ENCODE data around the gene MAPKAPK5.
"Not testable (repeated sequence)": the region's sequence is repeated elsewhere in the genome, so short reads cannot be mapped to it uniquely, and the experiment has no call there.

The MAPKAPK5 gene

DNA sequence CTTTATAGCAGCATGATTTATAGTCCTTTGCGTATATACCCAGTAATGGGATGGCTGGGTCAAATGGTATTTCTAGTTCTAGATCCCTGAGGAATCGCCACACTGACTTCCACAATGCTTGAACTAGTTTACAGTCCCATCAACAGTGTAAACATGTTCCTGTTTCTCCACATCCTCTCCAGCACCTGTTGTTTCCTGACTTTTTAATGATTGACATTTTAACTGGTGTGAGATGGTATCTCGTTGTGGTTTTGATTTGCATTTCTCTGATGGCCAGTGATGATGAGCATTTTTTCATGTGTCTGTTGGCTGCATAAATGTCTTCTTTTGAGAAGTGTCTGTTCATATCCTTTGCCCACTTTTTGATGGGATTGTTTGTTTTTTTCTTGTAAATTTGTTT lies 12.4 kb upstream of the MAPKAPK5 start:
- not testable (repeated sequence) for DNase-seq

DNA sequence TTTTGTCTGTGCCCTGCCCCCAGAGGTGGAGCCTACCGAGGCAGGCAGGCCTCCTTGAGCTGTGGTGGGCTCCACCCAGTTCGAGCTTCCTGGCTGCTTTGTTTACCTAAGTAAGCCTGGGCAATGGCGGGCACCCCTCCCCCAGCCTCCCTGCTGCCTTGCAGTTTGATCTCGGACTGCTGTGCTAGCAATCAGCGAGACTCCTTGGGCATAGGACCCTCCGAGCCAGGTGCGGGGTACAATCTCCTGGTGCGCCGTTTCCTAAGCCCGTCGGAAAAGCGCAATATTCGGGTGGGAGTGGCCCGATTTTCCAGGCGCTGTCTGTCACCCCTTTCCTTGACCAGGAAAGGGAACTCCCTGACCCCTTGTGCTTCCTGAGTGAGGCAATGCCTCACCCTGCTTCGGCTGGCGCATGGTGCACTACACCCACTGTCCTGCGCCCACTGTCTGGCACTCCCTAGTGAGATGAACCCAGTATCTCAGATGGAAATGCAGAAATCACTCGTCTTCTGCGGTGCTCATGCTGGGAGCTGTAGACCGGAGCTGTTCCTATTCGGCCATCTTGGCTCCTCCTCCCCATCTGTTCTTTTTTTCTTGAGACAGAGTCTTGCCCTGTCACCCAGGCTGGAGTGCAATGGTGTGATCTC lies 7.2 kb upstream of the MAPKAPK5 start:
- DNase-seq: not testable (repeated sequence)

DNA sequence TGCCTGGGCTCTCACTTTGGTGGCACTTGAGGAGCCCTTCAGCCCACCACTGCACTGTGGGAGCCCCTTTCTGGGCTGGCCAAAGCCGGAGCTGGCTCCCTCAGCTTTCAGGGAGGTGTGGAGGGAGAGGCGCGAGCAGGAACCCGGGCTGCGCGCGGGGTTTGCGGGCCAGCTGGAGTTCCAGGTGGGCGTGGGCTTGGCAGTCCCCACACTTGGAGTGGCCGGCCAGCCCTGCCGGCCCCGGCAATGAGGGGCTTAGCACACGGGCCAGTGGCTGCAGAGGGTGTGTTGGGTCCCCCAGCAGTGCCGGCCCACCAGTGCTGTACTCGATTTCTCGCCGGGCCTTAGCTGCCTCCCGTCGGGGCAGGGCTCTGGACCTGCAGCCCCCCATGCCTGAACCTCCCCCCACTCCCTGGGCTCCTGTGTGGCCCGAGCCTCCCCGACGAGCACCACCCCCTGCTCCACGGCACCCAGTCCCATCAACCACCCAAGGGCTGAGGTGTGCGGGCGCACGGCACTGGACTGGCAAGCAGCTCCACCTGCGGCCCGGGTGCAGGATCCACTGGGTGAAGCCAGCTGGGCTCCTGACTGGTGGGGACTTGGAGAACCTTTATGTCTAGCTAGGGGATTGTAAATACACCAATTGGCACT lies 6.4 kb upstream of the MAPKAPK5 start:
- DNase-seq: not testable (repeated sequence)

DNA sequence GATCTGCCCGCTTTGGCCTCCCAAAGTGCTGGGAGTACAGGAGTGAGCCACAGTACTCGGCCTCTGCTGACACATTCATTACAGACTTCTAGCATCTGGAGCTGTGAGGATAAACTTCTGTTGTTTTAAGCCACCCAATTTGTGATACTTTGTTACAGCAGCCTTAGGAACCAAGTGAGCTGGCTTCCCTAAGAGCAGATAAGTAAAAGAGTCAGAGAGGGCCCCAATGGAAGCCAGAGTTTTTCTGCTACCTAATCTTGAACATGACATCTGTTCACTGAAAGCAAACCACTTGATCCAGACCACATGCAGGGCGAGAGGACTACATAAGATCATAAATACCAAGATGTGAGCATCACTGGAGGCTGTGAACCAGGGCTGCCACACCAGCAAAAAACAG lies 3.7 kb upstream of the MAPKAPK5 start:
- DNase-seq: no peak

DNA sequence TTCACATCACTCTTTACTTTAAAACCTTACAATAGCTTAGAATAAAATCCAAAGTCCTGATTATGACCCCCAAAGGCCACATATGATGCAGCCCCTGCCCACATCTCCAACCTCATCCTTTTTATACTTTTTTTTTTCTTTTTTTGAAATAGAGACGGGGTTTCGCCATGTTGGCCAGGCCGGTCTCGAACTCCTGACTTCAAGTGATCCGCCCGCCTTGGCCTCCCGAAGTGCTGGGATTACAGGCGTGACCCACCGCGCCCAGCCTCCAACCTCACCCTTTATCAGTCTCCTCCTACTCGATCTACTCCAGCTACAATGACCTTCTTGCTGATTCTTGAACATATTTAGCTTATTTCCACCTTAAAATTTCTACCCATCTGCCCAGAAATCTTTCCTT lies 1.2 kb upstream of the MAPKAPK5 start:
- DNase-seq: peak in 1 of 2 donors; percentile 11

DNA sequence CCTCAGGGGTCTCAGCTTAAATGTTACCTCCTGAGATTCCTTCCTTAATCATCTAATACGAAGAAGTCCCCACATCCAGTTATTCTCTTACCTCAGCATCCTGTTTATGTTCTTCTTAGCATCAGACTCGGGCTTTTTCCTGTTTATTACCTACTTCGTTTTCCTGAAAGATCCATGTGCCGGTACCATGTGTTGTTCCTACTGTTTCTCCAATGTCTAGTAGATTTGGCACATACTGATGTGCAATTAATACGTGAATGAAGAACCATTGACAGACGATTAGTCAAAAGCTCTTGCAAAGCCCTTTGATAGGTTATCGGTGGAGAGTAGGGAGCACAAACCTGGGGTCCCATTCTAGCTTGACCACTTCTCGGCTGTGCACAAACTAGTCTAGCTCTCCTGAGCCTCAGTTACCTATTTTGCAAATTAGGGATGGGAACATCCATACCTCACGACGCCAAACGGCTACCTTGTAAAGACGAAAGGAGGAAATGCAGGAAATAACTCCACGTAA lies 735 bp upstream of the MAPKAPK5 start:
- DNase-seq: peak in 1 of 2 donors; percentile 5

DNA sequence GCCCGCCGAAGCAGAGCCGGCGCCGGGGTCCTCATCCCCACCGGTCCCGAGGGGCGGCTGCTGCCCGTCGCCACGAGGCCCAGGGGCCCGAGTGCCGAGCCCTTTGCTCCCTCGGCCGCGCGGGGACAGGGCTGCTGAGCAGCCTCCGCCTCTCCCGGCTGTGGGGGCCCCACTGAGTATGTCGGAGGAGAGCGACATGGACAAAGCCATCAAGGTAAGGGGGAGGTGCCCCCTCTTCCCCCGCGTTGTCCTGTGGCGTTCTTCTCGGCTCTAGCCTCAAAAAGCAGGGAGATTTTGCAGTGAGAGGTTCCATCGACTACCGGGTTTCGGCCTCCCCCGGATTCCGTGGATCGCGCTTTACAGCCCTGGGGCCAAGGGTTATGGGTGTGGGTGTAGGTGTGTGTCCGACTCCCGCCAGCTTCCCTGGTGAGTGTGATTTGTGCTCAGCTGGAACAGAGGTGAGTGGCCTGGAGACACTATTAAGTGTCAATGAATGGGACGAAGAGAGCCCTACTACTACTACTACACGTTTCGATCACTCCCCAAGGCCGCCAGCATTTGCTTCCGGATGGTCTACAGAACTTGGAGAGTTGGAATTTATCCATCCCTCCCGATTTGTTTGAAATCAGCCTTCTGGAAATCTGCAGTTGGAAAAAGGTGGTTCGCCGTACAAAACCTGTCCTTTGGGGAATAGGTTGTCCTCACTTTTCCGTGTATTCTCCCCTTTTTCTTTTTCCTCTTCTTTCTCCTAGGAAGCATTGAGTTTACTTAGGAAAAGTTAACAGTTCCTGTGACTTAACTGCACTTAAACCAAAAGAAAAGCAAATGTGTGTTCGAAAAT lies 748 bp downstream of the MAPKAPK5 start:
- peak; percentile 40 to 51 for DNase-seq

DNA sequence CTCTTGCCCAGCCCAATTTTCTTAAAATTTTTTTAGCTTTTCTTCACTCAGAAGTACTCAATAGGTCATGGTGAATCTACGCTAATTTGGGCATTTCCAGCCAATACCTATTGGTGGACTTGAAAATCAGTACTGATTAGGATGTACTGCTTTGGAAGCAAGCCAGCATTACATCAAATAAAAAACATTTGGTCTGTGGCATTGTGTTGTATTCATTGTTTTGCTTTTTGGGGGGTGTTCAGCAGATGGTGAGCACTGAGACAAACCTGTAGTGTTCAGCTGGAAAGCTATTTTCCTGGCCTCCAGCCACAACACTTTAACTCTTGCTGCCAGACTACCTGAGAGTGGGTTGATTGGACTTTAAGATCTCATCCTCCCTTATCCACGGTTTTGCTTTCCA lies 4.0 kb downstream of the MAPKAPK5 start:
- DNase-seq: no peak

DNA sequence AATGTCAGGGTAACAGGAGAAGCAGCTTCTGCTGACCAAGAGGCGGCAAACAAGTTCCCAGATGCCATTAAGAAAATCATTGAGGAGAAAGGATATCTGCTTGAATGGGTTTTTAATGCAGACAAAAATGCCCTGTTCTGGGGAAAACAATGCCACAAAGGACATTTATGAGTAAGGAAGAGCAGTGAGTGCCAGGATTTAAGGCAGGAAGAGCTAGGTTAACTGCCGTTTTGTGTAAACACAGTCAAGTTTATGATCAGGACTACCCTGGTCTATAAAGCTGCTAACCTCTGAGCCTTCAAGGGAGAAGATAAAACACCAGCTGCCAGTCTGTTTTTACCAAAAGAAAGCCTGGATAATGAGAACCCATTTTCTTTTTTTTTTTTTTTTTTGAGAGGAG lies 8.5 kb downstream of the MAPKAPK5 start:
- no peak for DNase-seq

DNA sequence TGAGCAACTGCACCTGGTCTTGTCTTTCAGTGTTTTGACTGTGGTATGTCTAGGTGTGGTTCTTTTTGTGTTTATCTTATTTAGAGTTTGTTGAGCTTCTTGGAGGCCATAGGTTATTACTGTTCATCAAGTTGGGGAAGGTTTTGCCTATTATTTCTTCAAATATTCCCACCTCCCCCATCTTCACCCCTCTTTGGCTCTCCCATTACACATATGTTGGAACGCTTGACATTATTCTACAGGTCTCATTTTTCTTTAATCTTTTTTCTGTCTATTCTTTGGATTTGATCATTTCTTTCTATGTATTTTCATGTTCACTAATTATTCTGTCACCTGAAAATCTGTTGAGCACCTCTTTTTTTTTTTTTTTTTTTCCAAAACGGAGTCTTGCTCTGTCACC lies 16.2 kb downstream of the MAPKAPK5 start:
- DNase-seq: no peak

DNA sequence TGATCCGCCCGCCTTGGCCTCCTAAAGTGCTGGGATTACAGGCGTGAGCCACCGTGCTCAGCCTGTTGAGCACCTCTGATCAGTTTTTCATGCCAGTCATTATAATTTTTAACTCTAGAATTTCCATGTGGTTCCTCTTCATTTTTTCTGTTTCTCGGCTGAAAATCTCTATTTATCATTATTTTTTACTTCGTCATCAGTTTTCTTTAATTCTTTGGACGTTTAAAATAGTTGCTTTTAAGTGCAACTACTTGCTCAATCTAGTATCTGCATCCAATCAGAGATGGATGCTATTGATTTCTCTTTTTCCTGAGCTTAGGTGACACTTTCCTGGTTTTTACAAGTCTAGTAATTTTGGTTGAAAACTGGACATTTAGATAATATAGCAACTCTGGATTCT lies 16.8 kb downstream of the MAPKAPK5 start:
- no peak for DNase-seq

DNA sequence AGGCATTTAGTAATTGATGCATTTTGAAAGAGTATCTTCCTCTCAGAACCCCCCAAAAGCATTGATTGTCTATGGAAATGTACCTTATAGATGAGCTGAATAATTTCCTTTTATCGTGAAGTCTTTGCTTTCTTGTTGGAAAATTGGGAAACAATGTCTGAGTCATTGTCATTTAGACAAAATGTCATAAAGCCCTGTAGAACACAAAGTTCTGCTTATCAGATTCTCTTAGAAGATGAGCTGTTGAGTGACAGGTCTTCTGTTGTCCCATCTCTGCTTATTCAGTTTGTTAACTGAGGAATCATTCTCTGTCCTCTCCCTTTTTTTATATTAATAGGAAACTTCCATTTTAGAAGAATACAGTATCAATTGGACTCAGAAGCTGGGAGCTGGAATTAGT lies 22.9 kb downstream of the MAPKAPK5 start:
- no peak for DNase-seq

DNA sequence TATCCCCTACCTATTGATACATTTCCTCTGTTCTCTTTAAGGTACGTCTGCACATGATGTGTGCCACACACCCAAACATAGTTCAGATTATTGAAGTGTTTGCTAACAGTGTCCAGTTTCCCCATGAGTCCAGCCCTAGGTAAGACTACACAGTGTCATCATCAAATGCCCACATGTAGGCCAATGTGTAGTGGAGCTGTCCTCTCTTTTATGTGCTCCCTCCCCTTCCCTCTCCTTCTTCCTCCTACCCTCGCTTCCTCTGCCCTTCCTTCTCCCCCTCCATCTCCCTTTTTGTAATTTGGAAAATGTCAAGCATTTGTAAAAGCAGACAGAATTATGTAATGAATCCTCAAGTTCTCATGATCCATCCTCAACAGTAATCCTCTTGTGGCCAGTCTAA lies 25.5 kb downstream of the MAPKAPK5 start:
- DNase-seq: no peak

DNA sequence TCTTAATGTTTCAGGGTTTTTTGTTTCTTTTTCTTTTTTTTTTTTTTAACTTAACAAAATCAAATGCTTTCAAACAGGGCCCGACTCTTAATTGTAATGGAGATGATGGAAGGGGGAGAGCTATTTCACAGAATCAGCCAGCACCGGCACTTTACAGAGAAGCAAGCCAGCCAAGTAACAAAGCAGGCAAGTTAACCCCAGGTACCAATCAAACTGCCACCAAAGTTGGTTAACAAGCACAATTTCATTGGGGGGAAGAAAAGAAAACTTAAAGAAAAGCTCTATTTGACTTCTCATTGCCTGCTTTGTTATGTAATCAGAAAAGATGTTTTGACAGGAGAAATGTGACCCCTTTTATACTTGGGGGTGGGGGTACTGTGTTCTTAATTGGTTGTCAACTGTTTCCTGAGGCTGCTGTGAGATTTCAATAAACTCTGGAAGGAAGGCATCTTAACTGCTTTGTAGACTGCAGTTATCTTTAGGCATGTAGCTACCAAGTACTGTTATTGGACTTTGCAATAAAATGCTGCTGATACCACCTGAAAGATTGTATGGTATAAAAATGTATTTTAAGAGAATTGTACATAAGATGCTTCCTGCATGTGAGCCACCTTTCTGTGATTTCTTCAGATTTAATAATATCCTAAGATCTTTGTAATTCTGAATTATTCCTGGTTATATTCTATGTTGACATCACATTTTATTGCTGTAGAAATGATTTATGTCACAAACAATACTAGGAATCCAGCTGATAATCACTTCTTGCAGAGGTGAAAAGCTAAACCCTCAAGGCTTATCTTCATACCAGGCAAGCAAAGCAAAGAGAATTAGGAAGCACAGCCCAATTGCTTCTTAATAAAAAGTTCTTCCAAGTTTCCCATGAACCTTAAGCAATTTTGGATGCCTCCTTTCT lies 26.9 kb downstream of the MAPKAPK5 start:
- DNase-seq: no peak

DNA sequence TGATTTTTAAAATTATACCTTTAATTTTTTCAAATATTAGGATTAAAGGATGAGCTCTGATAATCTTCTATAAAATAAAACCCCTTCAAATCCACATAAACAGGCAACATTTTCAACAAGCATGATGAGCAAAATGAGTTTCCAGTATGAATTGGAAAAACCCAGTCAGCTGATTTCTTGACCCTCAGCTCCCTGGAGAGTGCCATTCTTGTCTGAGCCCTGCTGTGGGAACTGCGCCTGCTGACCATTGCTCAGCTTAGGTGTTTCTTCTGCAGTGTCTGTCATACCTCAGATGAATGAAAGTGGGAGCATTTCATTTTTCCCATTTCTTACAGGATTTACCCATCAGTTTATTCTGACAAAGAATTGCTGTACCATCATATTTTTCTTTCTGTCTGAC lies 27.6 kb downstream of the MAPKAPK5 start:
- DNase-seq: no peak

DNA sequence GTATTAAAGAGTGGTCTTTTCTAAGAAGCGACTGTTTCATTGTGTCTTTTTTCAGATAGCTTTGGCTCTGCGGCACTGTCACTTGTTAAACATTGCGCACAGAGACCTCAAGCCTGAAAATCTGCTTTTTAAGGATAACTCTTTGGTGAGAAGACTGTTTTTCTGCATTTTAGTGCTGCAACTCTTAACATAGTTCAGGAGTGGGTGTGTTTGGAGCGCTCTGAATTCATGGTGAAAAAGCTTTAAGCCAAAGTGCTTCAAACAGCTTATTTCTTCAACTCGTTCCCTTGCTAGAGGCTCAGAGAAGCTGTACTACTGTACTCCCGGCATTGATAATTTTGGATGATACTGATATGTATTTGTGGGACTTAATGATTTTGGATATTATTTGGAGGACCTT lies 28.2 kb downstream of the MAPKAPK5 start:
- no peak for DNase-seq

DNA sequence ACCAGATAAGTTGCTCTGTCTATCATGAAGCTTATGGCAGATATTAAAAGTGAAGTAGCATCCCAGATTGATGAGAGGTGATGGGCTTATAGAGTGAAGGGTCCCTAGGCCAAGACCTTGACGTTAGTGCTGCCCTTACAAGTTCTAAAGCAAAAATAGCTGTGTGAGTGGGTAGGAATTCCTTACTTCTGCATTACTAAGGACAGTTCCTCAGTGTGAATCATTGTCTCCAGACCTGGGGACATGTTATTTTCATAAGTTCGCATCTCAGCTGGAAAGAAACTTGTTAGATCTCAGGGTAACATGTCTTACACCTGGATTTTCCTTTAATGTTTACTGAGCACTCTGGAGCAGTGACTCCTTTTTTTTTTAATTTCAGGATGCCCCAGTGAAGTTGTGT lies 28.7 kb downstream of the MAPKAPK5 start:
- DNase-seq: no peak

DNA sequence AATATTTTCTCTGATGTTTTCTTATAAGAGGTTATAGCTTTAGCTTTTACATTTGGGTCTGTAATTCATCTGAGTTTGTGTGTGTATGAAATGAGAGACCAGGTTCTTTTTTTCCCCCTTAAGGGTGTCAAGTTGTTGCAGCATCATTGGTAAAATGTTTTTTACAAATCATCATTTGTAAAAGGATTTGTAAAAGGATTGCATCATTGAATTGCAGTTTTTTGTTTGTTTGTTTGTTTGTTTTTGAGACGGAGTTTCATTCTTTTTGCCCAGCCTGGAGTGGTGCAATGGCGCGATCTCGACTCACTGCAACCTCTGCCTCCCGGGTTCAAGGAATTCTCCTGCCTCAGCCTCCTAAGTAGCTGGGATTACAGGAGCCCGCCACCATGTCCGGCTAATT lies 31.1 kb downstream of the MAPKAPK5 start:
- no peak for DNase-seq

DNA sequence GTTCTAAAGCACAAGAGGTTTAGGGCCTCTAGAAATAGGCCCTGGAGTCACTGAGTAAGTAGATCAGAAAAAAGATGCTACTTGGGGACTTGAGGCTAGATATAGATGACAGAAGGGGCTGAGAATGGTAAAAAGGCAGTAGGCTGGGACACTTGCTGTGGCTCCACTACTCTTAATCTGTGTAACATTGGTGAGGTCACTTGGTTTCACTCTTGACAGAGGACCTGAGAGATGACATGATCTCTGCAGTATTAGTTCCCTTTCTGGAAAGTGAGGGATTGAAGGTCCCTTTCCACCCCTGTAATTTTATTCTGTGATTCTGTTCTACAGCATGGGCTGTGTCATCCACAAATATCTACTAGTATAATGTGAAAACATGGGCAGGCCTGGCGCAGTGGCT lies 39.7 kb downstream of the MAPKAPK5 start:
- DNase-seq: no peak

DNA sequence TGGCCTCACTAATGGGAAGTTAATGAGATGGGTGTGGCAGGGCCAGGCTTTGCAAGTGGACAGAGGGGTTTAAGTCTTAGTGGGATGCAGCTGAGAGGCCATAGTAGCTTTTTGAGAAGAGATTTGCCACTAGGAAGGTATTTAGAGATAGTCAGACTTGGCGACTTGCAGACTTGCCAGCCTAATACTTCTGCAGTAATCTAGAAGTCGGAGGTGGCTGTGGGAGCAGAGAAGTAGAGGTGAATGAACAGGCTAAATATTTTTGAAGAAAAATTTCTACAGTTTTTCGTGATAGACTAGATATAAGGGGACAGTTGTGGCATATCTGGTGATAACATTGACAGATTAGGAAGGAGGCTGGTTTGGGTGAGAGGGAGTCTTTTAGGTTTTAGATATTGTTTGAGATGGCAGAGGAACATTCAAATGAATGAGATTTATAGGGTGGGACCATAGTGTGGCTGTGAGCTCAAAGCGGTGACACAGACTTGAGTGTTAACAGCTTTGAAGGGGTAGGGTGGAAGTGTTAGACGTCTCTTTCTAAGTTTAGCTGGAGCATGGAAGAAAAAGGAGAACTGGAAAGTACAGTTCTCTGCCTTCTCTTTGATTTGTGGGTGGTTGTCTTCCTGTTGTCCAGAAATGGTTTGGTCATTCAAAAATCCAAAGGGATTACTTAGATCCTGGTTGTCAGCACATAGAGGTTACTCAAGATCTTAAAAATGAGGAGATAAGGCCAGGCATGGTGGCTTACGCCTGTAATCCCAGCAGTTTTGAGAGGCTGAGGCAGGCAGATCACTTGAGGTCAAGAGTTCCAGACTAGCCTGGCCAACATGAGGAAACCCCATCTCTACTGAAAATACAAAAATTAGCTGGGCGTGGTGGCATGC lies 44.9 kb downstream of the MAPKAPK5 start:
- DNase-seq: no peak

DNA sequence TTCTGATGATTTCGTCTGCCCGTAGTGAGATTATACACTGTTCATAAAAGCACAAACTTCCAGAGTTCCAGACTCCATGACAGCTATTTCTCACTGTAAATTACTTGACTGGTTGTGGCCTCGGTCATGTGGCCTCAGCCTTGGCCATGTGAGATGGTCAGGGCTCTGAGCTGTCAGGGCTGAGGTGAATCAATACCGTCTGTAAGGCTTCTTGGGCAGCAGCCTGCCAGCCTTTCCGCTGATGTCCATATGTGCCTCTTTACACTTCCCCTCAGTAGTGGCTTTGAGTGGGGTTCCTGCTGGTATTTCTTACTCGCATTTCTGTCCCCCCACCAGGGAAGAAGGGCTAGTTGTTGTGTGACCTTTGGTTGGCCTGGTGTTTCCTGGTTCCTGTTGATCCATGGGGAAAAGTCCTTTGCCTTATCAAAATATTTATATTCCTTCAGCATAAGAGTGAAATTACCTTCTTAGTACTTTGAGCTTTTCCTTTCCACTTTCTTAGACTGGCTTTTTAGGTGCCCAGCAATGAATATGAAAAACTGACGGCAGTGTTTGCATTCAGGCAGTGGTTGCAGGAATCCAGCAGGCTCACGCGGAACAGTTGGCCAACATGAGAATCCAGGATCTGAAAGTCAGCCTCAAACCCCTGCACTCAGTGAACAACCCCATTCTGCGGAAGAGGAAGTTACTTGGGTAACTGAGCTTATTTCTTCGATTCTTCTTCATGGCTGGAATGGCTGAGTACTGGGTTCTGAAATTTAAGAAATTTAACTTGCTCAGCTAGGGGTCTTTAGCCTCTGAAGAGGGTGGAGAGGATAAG lies 46.1 kb downstream of the MAPKAPK5 start:
- DNase-seq: no peak

Data from stimulated activated CD4-positive, alpha-beta T cell treated with anti-CD3 and anti-CD28 coated beads, Interleukin-2, amount 100 ng/mL, for 24 hours (primary cell).